ENCODE results near the gene CAPN15.

CAPN15 gene

DNA sequence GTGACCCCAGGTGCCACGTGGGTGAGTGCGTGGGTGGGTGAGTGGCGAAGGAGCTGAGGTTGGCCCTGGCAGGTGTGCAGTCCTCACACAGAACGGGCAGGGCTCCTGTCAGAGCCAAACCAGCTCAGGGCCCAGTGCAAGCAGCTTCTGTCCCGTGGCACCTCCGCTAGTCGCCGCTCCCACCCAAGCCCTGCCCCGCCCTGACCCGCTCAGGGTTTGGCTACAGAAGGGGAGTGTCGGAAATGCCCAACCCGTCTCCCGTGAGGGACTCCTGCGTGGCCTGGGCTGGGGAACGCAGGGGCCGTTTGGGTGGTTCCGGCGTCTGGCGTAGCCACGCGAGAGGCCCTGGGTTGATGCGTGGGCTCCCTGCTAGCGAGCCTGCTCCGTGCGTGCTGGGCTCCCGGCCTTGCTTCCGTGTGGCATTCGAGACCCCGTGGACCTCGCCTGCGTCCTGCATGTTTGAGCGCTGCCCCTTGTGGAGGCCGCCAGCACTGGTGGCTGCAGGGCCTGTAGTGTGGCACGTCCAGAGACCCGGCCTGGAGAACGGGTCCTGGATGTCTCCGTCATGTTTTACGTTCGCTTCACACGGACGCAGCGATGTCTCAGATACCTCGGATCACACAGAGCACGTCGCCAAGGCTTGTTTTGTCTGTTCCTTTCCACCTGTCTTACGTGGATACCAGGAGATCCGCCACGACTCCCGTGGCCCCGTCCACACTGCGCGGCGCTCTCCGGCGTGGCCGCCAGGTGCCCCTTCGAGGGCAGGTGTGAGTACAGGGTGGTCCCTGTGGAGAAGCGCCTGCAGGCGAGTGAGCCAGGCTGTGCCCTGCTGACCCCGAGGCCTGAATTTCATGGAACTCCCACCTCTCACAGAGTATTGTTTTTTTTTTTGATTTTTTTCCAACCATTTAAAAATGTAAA, 10.2 kb downstream of the CAPN15 start:
- TF ChIP-seq, protein P1, sequence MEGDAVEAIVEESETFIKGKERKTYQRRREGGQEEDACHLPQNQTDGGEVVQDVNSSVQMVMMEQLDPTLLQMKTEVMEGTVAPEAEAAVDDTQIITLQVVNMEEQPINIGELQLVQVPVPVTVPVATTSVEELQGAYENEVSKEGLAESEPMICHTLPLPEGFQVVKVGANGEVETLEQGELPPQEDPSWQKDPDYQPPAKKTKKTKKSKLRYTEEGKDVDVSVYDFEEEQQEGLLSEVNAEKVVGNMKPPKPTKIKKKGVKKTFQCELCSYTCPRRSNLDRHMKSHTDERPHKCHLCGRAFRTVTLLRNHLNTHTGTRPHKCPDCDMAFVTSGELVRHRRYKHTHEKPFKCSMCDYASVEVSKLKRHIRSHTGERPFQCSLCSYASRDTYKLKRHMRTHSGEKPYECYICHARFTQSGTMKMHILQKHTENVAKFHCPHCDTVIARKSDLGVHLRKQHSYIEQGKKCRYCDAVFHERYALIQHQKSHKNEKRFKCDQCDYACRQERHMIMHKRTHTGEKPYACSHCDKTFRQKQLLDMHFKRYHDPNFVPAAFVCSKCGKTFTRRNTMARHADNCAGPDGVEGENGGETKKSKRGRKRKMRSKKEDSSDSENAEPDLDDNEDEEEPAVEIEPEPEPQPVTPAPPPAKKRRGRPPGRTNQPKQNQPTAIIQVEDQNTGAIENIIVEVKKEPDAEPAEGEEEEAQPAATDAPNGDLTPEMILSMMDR (IDR thresholded peaks at IDR 0.05; ENCODE audit: low read depth, low read length), result peak; percentile 21
- DNase-seq (ENCODE audit: low read depth, low spot score), result no peak
- H3K4me3 ChIP-seq (ENCODE audit: low read depth, low read length), result no peak overlapping the region
- in situ Hi-C loops (cut with HindIII; ENCODE audit: low sequenced_read_pairs), result no loop called here

DNA sequence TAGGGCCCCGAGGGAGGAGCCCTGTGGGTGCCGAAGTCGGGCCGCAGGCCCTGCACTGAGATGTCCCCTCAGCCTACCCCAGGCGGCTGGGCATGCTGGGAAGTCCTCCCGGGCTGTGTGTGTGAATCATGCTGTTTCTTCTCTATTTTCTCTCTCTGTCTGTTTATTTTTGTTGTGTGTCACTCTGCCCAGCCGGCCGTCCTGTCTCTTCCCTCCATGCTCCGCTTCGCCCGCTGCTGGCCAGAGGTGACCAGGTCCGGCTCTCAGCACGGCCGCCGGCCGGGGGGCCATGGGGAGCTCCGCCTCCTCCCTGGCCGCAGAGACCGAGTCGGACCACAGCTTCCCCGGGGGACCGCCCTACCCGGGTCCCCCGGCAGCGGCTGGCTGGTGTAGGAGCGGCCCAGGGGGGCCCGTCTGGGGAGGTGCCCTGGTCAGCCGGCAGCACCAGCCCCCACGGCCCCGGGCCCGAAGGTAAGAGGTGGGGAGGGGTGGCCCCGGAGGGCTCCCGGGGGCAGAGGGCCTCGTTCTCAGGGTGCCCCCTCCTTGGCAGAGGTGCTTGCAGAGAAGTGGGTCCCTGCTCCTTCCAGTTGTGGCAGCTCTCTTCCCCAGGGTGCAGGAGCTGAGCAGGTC, 12.5 kb downstream of the CAPN15 start:
- H3K4me3 ChIP-seq (ENCODE audit: low read depth, low read length), result no peak overlapping the region

DNA sequence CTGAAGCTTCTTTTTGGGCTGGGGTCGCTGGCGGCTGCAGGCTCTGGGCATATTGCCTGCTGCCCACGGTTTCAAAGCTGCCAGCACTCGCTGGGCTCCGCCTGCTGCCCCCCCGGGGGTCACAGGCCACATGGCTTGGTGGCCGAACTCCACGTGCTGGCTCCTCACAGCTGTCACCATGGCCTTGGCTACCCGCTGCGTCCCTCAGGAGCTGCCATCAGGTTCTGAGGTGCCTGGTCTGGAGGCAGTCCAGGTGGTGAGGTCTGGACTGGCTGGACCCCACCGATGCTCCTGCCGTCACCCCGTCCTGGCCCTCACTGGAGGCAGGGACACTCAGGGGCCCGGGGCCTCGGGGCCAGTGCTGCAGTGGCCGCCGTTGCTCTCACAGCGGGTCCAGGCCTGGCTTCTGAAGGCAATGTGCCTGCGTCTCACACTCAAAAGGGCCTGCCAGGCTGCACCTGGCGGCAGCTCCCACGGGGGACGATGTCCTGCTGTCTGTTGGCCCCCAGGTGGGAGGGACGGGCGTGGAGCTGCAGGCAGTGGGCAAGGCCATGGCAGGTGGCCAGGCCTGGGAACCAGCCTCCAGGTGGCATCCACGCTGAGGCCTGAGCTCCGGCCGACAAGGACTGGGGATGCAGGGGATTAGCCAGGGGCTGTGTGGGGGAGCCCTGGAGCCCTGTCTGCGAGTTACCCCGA, 13.3 kb downstream of the CAPN15 start:
- no peak for DNase-seq (ENCODE audit: low read depth, low spot score)
- no peak overlapping the region for H3K4me3 ChIP-seq (ENCODE audit: low read depth, low read length)
- in situ Hi-C loops (cut with HindIII; ENCODE audit: low sequenced_read_pairs), result no loop called here
- TF ChIP-seq, protein P1 (IDR thresholded peaks at IDR 0.05; ENCODE audit: low read depth, low read length), result no peak

More for the DNA sequence above, 12.5 kb downstream of the CAPN15 start:
- in situ Hi-C loops (cut with HindIII; ENCODE audit: low sequenced_read_pairs), result no loop called here
- TF ChIP-seq, protein P1 (IDR thresholded peaks at IDR 0.05; ENCODE audit: low read depth, low read length), result peak; percentile 35
- DNase-seq (ENCODE audit: low read depth, low spot score), result peak; percentile 83

DNA sequence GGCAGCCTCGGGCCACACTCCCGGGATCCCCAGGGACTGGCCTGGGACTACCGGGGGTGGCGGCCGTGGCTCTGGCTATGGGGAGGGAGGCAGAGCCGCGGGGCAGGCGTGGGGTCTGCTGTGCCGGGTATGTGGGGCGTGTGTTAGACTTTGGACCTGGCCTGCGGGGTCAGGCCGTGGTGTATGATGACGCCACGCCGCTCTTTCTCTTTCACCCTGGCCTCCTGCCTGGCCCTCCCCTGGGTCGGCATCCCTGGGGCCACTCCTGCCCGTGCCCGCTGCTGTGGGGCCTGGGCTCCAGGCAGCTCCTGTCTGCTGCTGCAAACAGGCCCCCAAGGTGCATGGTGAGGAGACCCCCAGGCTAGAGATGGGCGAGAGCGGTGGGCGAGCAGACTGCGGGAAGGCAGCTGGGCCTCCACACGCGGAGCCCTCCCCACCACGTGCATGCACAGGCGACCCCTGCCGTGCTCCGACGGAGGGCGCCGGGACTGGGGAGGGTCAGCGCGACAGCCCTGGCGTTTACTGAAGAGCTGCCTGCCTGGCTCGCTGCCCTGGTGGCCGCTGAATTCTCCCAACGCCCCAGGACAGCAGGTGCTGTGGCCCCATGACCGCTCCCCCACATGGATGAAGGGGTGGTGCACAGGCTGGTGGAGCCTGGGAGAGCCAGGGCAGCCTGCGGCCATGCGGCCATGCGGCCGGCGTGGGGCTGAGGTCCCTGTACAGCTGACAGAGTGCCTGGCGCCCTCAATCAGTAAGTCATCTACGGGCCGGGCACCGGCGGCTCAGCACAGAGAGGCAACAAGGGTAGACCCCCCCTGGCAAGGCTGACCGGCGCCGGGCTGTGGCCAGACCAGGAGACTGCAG, 16.0 kb downstream of the CAPN15 start:
- TF ChIP-seq, protein P1 (IDR thresholded peaks at IDR 0.05; ENCODE audit: low read depth, low read length), result no peak

DNA sequence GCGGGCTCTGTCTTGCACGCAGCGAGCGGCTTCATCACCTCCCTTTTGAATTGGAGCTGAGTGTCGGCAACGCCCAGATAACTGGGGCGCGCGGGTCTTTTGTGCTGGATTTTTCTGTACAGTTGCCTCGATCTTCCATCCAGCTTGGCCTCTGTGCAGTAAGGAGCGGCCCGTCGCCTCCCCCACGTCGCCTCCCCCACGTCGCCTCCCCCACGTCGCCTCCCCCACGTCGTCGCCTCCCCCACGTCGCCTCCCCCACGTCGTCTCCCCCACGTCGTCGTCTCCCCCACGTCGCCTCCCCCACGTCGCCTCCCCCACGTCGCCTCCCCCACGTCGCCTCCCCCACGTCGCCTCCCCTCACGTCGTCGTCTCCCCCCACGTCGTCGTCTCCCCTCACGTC, 17.0 kb downstream of the CAPN15 start:
- no peak overlapping the region for H3K4me3 ChIP-seq (ENCODE audit: low read depth, low read length)
- no peak for DNase-seq (ENCODE audit: low read depth, low spot score)
- TF ChIP-seq, protein P1 (IDR thresholded peaks at IDR 0.05; ENCODE audit: low read depth, low read length), result no peak
- in situ Hi-C loops (cut with HindIII; ENCODE audit: low sequenced_read_pairs), result no loop called here

More for the DNA sequence above, 16.0 kb downstream of the CAPN15 start:
- in situ Hi-C loops (cut with HindIII; ENCODE audit: low sequenced_read_pairs), result no loop called here
- no peak for DNase-seq (ENCODE audit: low read depth, low spot score)
- no peak overlapping the region for H3K4me3 ChIP-seq (ENCODE audit: low read depth, low read length)
